Kidney capillary endothelial cell (primary cell): ENCODE results near the gene NEURL4.
A peak's percentile ranks its signal among the peaks of the same experiment; 100 is the strongest.
"Not testable (repeated sequence)": the region's sequence is repeated elsewhere in the genome, so short reads cannot be mapped to it uniquely, and the experiment has no call there.

Experiments
- DNase-seq: peaks from one replicate; pipeline ENCODE4 v3.0.0-alpha.2; 2018; ENCODE audit warnings: low spot score

The NEURL4 gene

DNA sequence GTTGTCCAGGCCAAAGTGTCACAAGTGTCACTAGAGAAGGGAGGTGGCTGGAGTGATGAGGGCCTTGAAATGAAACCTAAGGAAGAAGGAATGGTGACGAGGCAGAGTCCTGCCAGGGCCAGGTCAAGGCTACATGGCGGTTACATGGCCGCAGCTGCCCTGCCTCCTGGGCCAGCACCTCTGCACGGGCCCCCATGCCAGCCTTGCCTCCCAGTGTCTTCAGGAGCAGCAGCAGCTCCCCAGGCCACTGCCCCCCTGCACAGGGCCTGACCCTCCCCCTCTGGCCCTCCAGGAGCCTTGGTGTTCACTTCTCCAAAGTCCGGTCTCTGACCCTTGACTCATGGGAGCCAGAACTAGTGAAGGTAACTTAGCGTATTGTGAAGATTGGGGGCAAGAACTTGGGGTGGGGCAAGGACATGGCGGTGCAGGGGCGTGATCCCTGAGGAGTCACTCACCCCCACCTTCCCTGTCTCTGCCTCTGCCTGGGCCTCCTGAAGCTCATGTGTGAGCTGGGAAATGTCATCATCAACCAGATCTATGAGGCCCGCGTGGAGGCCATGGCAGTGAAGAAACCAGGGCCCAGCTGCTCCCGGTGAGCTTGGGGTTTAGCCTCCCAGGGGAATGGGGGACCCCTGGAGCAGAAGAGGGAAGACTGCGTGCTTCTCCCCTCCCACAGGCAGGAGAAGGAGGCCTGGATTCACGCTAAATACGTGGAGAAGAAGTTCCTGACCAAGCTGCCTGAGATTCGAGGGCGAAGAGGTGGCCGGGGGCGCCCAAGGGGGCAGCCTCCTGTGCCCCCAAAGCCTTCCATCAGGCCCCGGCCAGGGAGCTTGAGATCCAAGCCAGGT, 18.7 kb upstream of the NEURL4 start:
- no peak for DNase-seq

DNA sequence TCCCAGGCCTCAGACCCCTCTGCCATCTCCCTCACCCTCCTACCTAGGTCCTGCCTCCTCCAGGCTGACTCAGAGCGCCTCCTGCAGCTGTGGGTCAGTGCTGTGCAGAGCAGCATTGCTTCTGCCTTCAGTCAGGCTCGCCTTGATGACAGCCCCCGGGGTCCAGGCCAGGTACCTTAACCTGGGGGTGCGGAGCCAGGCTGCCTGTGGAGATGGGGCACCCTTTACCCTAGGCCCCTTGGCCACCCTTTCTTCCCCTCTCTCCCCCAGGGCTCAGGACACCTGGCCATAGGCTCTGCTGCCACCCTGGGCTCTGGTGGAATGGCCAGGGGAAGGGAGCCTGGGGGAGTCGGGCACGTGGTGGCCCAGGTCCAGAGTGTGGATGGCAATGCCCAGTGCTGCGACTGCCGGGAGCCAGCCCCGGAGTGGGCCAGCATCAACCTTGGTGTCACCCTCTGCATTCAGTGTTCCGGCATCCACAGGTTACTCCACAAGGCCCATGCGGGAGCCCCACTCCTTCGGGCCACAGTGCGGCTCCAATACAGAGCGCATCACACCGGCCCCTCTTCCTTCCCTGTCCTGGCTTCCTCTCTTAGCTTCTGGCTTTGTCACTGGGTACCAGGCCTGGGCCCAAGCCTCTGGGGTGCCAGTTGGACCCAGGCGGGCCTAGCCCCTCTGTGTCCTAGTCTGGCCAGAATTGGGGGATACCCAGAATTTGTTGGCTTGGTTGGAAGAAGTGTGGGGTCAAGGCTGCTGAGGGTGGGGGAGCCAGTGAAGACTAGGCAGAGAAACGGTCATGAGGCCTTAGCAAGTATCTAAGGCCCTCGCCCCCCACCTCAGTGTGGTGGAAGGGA, 17.9 kb upstream of the NEURL4 start:
- DNase-seq = no peak

DNA sequence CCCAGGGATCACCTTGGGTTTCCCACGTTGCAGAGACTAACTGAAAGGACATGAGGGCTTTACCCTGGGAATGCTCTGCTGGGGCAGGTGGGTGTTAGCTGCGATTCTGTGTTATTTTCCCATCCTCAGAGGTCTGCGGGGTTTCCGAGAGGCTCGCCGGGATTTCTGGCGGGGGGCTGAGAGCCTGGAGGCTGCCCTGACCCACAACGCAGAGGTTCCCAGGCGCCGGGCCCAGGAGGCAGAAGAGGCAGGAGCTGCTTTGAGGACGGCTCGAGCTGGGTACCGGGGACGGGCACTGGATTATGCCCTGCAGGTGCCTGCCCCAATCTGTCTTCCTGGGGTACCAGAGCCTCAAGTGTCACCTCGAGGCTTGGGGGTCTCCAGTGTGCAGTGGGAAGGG, 14.1 kb upstream of the NEURL4 start:
- DNase-seq = no peak

DNA sequence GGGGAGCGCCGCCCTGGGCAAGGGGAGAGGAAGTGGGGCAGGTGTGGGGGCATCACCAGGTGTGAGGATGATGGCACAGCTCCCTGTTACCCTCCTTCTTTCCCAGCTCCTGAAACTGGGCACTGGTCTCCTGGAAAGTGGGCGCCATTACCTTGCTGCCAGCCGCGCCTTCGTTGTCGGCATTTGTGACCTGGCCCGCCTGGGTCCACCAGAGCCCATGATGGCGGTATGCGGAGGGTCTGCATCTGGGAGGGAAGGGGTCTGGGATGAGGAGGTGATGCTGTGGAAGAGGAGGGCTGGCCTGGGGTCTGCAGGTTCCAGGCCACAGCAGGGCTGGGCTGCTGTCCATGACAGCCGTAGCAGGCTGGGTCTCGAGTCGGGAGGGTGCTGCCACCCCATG, 12.7 kb upstream of the NEURL4 start:
- no peak for DNase-seq

- DNase-seq = no peak
These were observed 11.0 kb upstream of the NEURL4 start for GRCh38 chr17:7340179-7340578.

GRCh38 chr17:7337600-7337999, 8.5 kb upstream of the NEURL4 start:
- DNase-seq = not testable (repeated sequence)

GRCh38 chr17:7336240-7337175, 7.4 kb upstream of the NEURL4 start, which contains the start of gene ACAP1:
Gene ACAP1, plus strand, starts transcription at chr17:7336529. Its CDS starts 206 bp downstream, at chr17:7336735.
- no peak for DNase-seq

DNA sequence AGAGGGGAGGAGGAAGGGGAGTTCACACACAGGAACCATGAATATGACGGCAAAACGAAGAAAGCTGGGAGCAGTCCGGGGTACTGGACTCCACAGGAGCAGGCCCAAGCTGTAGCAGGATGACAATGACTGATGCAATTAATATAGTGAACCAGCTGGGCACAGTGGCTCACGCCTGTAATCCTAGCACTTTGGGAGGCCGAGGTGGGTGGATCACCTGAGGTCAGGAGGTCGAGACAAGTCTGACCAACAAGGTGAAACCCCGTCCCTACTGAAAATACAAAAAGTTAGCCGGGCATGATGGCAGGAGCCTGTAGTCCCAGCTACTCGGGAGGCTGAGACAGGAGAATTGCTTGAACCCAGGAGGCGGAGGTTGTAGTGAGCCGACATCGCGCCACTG, 6.6 kb upstream of the NEURL4 start:
- not testable (repeated sequence) for DNase-seq

DNA sequence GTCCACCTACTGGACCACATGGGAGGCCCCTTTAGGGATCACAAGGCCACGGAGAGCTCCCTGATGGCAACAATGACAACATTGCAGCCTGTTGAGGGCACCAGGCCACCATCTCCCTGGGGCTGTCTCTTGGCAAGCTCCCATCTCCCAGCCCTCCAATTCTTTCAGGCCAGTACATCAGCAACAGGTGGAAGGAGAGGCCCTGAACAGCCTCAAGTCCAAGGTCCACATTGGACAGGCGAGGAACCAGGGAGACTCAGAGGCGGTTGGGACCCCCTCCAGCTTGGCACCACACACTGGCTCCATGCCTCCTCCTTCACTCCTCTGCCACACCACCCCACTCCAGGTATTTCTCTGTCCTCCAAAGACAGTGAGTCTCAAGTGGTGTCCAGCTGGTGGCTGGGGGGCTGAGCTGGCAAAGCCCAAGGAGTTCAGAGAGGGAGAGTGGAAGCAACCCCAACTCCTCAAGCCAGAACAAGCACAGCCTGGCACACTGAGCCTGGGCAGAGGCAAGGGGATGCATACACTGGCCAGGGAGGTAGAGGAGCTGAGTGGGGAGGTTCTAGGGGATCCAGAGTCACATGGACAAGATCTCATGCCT, 5.9 kb upstream of the NEURL4 start:
- DNase-seq = no peak

GRCh38 chr17:7332600-7333069, 3.5 kb upstream of the NEURL4 start:
- DNase-seq = not testable (repeated sequence)

DNA sequence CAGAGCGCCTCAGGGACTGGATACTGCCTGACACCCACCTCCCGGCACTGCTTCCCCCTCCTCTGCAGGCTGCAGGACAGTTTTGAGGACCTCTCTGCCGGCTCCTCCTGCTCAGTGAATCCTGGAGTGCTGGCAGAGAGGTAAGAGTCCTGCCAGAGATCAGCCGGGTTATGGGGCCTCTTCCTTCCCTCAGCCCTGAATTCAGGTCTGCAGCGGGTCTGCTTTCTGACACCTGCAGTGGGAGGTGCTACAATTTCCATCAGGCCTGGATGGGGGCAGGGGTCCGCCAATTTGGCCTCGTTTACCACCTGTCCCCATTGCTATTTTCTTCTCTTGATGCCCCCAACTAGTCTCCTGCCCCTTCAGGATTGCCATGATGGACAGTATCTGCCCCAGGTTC, 3.0 kb upstream of the NEURL4 start:
- DNase-seq = no peak

- no peak for DNase-seq
These were observed 1.5 kb upstream of the NEURL4 start for GRCh38 chr17:7330638-7331015.

DNA sequence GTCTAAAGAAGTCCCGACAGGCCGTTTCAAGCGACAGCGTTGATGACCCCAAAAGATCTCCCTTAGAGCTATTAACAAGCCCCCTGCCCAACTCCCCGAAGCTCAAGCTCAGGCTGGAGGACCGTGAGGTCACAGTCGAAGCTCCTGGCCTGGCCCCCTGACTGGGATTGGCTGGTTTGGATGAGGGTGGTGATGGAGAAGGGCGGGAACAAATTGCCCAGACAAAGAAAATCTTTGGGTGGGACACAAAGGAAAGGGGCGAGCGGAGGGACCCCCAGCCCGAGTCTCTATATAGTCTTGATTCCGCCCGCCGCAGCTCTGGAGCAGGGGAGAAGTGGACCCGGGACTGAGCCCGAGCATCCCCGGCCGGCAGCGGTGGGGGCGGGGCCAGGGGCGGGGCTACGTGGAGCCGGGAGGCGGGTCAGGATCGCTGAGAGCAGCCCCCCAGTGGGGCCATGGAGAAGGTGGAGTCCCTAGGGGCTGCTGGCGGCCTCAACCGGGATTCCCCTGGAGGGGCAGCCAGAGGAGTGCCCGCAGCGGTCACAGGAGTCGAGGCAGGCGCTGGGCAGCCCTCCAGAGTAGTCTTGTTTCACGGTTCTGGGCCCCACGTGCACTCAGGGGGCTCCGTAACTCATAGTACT, 982 bp upstream of the NEURL4 start:
- DNase-seq = peak; percentile 77

- DNase-seq = peak; percentile 96
These were observed 350 bp upstream of the NEURL4 start for GRCh38 chr17:7329374-7329996.

DNA sequence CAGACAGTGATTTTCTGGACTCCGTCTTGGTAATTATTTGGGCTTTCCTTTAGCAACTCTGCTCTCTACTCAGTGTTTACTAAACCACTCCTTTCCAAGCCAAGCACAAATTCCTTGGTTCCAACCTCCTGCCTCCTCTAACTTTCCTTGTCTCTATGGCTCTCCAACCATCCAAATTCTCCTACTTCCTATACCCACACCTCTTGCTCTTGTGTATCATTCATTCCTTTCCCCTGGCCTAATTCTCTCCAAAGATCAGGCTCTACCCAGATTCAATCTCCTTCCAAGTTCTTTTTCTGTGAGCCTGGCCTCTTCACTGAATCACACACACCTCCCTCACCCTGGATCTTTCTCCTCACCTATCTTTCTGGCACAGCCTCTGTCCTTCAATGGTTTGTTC, 1.1 kb downstream of the NEURL4 start:
- no peak for DNase-seq

GRCh38 chr17:7327501-7327900, 1.6 kb downstream of the NEURL4 start:
- DNase-seq = no peak

- no peak for DNase-seq
These were observed 2.1 kb downstream of the NEURL4 start for GRCh38 chr17:7327056-7327455.

- no peak for DNase-seq
These were observed 2.9 kb downstream of the NEURL4 start for GRCh38 chr17:7326186-7326585.

DNA sequence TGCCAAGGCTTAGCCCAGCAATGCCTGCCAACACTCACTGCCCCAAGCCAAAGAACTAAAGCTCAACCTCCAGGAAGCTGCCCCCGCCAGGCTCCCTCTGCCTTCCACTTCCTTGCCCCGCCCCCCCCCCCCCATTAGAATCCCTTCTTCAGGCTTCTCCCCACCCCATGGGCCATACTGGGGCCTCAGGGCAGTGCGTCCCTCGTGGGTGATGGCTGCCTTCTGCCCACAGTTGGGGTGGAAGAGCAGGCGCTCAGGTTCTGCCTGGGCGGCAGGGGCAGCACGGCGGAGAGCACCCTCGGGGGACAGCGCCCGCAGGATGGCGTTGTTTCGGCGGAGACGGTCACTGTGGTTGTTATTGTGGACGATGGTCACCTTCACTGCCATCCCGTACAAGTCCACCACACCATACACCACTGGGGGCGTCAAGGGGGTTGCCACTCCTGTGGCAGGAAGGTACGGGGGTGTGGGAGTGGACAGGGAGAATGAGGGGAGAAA, 4.1 kb downstream of the NEURL4 start:
- no peak for DNase-seq

GRCh38 chr17:7324438-7324779, 4.7 kb downstream of the NEURL4 start:
- no peak for DNase-seq
